K562 (cell line): ENCODE results near the gene EFEMP2. TPM values are rescaled to one million over a fixed set of nuclear protein-coding genes. Genes with fewer than 3 reads are reported as not detected.
A peak's percentile ranks its signal among the peaks of the same experiment; 100 is the strongest.

Source experiments
- CTBP1 ChIP-seq: fragments of 450-650 bp; IDR thresholded peaks from 2 replicates; pipeline ENCODE4 v1.6.1; 2016; ENCODE audit warnings: borderline replicate concordance
- EGR1 ChIP-seq: fragments of 450-650 bp; conservative IDR thresholded peaks from 2 replicates; pipeline ENCODE4 v1.6.1; 2017; ENCODE audit warnings: mild to moderate bottlenecking
- GTF2E2 ChIP-seq: fragments of 200-800 bp; sonication (Bioruptor generic); IDR thresholded peaks from 2 replicates; pipeline ENCODE4 v1.6.1; 2016; ENCODE audit warnings: missing genetic modification characterization, missing compliant biosample characterization
- HNRNPUL1 ChIP-seq: fragments of 200-400 bp; formaldehyde crosslinking; IDR thresholded peaks from 2 replicates; pipeline ENCODE4 v1.6.1; 2017; ENCODE audit warnings: low read length
- KAT8 ChIP-seq: fragments of 450-650 bp; IDR thresholded peaks from 2 replicates; pipeline ENCODE4 v1.6.1; 2016; ENCODE audit warnings: low read depth, mild to moderate bottlenecking
- KLF13 ChIP-seq: fragments of 450-650 bp; IDR thresholded peaks from 2 replicates; pipeline ENCODE4 v1.6.1; 2016; ENCODE audit warnings: missing genetic modification characterization, low read depth, mild to moderate bottlenecking, missing compliant biosample characterization, moderate library complexity, borderline replicate concordance
- MEF2A ChIP-seq: IDR thresholded peaks from 2 replicates; pipeline ENCODE4 v1.6.1; 2011; ENCODE audit warnings: low read depth, mild to moderate bottlenecking, low read length, moderate library complexity; ENCODE audit not compliant: control insufficient read depth
- MEIS2 ChIP-seq: fragments of 450-650 bp; IDR thresholded peaks from 2 replicates; pipeline ENCODE4 v1.6.1; 2014; ENCODE audit warnings: mild to moderate bottlenecking; ENCODE audit not compliant: partially characterized antibody
- NFYB ChIP-seq: IDR thresholded peaks from 2 replicates; pipeline ENCODE4 v1.6.1; 2011; ENCODE audit warnings: mild to moderate bottlenecking, moderate library complexity; ENCODE audit not compliant: insufficient read length; ENCODE audit errors: extremely low read depth
- POLR2G ChIP-seq: fragments of 200-400 bp; formaldehyde crosslinking; IDR thresholded peaks from 2 replicates; pipeline ENCODE4 v1.6.1; 2017; ENCODE audit warnings: low read depth, mild to moderate bottlenecking, antibody characterized with exemption, low read length, moderate library complexity
- PRMT5 ChIP-seq: sonication (generic); formaldehyde crosslinking; IDR thresholded peaks from 2 replicates; pipeline ENCODE4 v1.5.0; 2020; ENCODE audit warnings: missing genetic modification reagents
- SMAD3 ChIP-seq: fragments of 450-650 bp; formaldehyde crosslinking; conservative IDR thresholded peaks from 2 replicates; pipeline ENCODE4 v1.4.0; 2020; ENCODE audit warnings: mild to moderate bottlenecking
- SRSF9 ChIP-seq: fragments of 200-400 bp; formaldehyde crosslinking; IDR thresholded peaks from 2 replicates; pipeline ENCODE4 v1.6.1; 2017; ENCODE audit warnings: low read depth, low read length, borderline replicate concordance
- TCF7 ChIP-seq: sonication (generic); IDR thresholded peaks from 2 replicates; pipeline ENCODE4 v1.6.1; 2016; ENCODE audit warnings: antibody characterized with exemption, borderline replicate concordance
- ZNF274 ChIP-seq: IDR thresholded peaks from 2 replicates; pipeline ENCODE4 v1.6.1; 2011; ENCODE audit warnings: low read depth, mild to moderate bottlenecking, low read length, moderate library complexity, borderline replicate concordance
- polyA plus RNA-seq, 8 experiments: library from polyadenylated mRNA; depleted of rRNA in 4 of 8; stranded (reverse) in 5 of 8; unstranded in 3 of 8; fragments of >200 nt; fragmentation: Nextera tagmentation in 2 of 8; fragmentation: Illumina TruSeq in 1 of 8; extraction: Ambion mirVana in 2 of 8; extraction: Trizol in 1 of 8; gene quantifications; 2 replicates each; pipeline versions ENCODE4 v1.2.1 to v1.2.3, GENCODE V29; 2011 to 2014; ENCODE audit warnings: inconsistent platforms in 1 of 8, missing spikeins in 1 of 8
- total RNA-seq, 7 experiments: library from RNA; depleted of rRNA in 6 of 7; stranded (reverse); fragments of >200 nt in 6 of 7; fragmentation: Illumina TruSeq in 2 of 7; extraction: Trizol in 2 of 7; gene quantifications; 2 replicates each; pipeline versions ENCODE4 v1.2.1 to v1.2.3, GENCODE V29; 2011 to 2021; ENCODE audit warnings: low replicate concordance in 1 of 7
- TF ChIP-seq, protein P1 (sequence below): fragments of 250-450 bp; sonication (Bioruptor Pico); IDR thresholded peaks from 2 replicates; pipeline ENCODE4 v1.4.0; 2020
- TF ChIP-seq, protein P2 (sequence below), 3 experiments: fragments of 200-800 bp in 1 of 3; sonication (Bioruptor generic) in 1 of 3; sonication (generic) in 1 of 3; formaldehyde crosslinking in 1 of 3; IDR thresholded peaks; 2 replicates each; pipeline versions ENCODE4 v1.6.1 to v1.8.0; 2016 to 2022; ENCODE audit warnings: mild to moderate bottlenecking in 2 of 3, missing compliant biosample characterization in 2 of 3, missing genetic modification characterization in 2 of 3, missing genetic modification reagents in 1 of 3
- TF ChIP-seq, protein P3 (sequence below): sonication (generic); formaldehyde crosslinking; IDR thresholded peaks from 2 replicates; pipeline ENCODE4 v1.8.0; 2022; ENCODE audit warnings: mild to moderate bottlenecking, missing genetic modification reagents
- TF ChIP-seq, protein P4 (sequence below): sonication (generic); formaldehyde crosslinking; IDR thresholded peaks from 2 replicates; pipeline ENCODE4 v1.8.0; 2022; ENCODE audit warnings: missing genetic modification reagents, mild to moderate bottlenecking, borderline replicate concordance

EFEMP2 gene
- total and polyA plus RNA-seq, 9 of the 15 experiments (the other 6 are each of a cell fraction or from before 2014, with no cell fraction given) = 0.07 to 2.9 (median 0.69) TPM; not detected in 1

DNA sequence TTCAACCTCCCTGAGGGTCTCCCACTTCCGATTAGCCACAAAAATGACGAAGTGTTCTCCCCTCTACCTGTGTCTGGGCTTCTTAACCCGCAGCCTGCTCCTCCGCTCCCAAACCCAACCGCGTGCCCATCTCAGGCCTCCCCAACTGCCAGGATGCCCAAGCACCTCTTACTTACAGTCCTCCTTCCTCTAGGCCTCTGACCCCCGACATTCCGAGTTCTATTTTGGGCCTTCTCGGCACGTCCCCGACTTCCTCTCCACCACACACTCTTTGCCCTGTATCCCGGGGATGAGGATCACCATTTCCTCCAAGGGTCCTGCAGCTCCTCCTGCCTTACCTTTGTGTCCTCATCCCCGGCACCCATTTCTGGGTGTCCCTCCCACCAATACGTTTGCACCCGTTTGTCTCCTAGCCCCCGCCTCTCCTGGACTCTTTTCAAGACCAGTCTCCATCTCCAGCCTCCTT is 12.8 kb downstream of the EFEMP2 start (continued):
- TF ChIP-seq, protein P1, sequence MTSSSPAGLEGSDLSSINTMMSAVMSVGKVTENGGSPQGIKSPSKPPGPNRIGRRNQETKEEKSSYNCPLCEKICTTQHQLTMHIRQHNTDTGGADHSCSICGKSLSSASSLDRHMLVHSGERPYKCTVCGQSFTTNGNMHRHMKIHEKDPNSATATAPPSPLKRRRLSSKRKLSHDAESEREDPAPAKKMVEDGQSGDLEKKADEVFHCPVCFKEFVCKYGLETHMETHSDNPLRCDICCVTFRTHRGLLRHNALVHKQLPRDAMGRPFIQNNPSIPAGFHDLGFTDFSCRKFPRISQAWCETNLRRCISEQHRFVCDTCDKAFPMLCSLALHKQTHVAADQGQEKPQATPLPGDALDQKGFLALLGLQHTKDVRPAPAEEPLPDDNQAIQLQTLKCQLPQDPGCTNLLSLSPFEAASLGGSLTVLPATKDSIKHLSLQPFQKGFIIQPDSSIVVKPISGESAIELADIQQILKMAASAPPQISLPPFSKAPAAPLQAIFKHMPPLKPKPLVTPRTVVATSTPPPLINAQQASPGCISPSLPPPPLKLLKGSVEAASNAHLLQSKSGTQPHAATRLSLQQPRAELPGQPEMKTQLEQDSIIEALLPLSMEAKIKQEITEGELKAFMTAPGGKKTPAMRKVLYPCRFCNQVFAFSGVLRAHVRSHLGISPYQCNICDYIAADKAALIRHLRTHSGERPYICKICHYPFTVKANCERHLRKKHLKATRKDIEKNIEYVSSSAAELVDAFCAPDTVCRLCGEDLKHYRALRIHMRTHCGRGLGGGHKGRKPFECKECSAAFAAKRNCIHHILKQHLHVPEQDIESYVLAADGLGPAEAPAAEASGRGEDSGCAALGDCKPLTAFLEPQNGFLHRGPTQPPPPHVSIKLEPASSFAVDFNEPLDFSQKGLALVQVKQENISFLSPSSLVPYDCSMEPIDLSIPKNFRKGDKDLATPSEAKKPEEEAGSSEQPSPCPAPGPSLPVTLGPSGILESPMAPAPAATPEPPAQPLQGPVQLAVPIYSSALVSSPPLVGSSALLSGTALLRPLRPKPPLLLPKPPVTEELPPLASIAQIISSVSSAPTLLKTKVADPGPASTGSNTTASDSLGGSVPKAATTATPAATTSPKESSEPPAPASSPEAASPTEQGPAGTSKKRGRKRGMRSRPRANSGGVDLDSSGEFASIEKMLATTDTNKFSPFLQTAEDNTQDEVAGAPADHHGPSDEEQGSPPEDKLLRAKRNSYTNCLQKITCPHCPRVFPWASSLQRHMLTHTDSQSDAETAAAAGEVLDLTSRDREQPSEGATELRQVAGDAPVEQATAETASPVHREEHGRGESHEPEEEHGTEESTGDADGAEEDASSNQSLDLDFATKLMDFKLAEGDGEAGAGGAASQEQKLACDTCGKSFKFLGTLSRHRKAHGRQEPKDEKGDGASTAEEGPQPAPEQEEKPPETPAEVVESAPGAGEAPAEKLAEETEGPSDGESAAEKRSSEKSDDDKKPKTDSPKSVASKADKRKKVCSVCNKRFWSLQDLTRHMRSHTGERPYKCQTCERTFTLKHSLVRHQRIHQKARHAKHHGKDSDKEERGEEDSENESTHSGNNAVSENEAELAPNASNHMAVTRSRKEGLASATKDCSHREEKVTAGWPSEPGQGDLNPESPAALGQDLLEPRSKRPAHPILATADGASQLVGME (CRISPR knock-in tag) = no peak
- TF ChIP-seq, protein P2, sequence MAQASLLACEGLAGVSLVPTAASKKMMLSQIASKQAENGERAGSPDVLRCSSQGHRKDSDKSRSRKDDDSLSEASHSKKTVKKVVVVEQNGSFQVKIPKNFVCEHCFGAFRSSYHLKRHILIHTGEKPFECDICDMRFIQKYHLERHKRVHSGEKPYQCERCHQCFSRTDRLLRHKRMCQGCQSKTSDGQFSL (CRISPR knock-in tag; IDR thresholded peaks at IDR 0.05) = 0 out of 2 replicates have a peak, but pooled peaks have one; percentile 9
- TF ChIP-seq, protein P2 (tag; IDR thresholded peaks at IDR 0.05) = no peak
- no peak for TF ChIP-seq SRSF9
- TF ChIP-seq MEF2A = no peak
- TF ChIP-seq MEIS2 = no peak
- no peak for TF ChIP-seq EGR1
- no peak for TF ChIP-seq CTBP1
- TF ChIP-seq POLR2G = no peak
- TF ChIP-seq ZNF274 = no peak
- no peak for TF ChIP-seq KAT8
- TF ChIP-seq, protein P3, sequence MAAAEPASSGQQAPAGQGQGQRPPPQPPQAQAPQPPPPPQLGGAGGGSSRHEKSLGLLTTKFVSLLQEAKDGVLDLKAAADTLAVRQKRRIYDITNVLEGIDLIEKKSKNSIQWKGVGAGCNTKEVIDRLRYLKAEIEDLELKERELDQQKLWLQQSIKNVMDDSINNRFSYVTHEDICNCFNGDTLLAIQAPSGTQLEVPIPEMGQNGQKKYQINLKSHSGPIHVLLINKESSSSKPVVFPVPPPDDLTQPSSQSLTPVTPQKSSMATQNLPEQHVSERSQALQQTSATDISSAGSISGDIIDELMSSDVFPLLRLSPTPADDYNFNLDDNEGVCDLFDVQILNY (CRISPR knock-in tag) = no peak
- TF ChIP-seq SMAD3 (CRISPR knock-in tag) = no peak
- TF ChIP-seq KLF13 (tag) = no peak
- no peak for TF ChIP-seq PRMT5 (CRISPR knock-in tag)
- no peak for TF ChIP-seq NFYB
- TF ChIP-seq GTF2E2 (tag) = peak; percentile 90
- TF ChIP-seq, protein P4, sequence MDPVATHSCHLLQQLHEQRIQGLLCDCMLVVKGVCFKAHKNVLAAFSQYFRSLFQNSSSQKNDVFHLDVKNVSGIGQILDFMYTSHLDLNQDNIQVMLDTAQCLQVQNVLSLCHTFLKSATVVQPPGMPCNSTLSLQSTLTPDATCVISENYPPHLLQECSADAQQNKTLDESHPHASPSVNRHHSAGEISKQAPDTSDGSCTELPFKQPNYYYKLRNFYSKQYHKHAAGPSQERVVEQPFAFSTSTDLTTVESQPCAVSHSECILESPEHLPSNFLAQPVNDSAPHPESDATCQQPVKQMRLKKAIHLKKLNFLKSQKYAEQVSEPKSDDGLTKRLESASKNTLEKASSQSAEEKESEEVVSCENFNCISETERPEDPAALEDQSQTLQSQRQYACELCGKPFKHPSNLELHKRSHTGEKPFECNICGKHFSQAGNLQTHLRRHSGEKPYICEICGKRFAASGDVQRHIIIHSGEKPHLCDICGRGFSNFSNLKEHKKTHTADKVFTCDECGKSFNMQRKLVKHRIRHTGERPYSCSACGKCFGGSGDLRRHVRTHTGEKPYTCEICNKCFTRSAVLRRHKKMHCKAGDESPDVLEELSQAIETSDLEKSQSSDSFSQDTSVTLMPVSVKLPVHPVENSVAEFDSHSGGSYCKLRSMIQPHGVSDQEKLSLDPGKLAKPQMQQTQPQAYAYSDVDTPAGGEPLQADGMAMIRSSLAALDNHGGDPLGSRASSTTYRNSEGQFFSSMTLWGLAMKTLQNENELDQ (CRISPR knock-in tag) = no peak
- no peak for TF ChIP-seq HNRNPUL1
- no peak for TF ChIP-seq TCF7
